Measurements from ENCODE around the gene SULT1A2.

DNA sequence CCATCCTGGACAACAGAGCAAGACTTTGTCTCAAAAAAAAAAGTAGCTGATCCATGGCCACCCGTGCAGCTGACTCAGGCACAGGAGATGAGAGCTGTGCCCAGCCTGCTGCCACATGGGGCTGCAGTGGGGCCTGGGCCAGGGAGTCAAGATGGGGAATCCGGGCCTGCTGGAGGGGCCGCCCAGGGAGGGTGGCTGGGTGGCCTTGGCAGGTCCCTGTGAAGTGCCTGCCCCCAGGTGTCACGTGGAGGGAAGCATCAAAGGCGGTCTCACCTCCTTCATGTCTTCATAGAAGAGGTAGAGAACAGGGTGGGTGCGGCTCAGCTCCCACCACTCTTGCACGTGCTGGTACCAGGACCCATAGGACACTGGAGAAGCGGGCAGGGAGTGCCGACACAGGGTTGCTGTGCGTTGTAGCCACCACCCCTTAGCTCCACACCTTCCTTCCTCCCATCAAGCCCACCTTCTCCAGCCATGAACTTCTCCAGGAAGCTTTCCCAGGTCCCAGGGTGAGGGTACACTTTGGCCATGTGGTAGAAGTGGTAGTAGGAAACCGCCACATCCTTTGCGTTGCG lies 3.8 kb downstream of the SULT1A2 start:
- TF ChIP-seq, protein P1, sequence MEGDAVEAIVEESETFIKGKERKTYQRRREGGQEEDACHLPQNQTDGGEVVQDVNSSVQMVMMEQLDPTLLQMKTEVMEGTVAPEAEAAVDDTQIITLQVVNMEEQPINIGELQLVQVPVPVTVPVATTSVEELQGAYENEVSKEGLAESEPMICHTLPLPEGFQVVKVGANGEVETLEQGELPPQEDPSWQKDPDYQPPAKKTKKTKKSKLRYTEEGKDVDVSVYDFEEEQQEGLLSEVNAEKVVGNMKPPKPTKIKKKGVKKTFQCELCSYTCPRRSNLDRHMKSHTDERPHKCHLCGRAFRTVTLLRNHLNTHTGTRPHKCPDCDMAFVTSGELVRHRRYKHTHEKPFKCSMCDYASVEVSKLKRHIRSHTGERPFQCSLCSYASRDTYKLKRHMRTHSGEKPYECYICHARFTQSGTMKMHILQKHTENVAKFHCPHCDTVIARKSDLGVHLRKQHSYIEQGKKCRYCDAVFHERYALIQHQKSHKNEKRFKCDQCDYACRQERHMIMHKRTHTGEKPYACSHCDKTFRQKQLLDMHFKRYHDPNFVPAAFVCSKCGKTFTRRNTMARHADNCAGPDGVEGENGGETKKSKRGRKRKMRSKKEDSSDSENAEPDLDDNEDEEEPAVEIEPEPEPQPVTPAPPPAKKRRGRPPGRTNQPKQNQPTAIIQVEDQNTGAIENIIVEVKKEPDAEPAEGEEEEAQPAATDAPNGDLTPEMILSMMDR (IDR thresholded peaks at IDR 0.05; ENCODE audit: low read depth, low read length, poor library complexity, severe bottlenecking): no peak
- no peak for TF ChIP-seq EZH2phosphoT487 (IDR thresholded peaks at IDR 0.05; ENCODE audit: borderline replicate concordance, low read length)
